ENCODE measurements around the gene SEC24C.
A peak's percentile ranks its signal among the peaks of the same experiment; 100 is the strongest.

The SEC24C gene

DNA sequence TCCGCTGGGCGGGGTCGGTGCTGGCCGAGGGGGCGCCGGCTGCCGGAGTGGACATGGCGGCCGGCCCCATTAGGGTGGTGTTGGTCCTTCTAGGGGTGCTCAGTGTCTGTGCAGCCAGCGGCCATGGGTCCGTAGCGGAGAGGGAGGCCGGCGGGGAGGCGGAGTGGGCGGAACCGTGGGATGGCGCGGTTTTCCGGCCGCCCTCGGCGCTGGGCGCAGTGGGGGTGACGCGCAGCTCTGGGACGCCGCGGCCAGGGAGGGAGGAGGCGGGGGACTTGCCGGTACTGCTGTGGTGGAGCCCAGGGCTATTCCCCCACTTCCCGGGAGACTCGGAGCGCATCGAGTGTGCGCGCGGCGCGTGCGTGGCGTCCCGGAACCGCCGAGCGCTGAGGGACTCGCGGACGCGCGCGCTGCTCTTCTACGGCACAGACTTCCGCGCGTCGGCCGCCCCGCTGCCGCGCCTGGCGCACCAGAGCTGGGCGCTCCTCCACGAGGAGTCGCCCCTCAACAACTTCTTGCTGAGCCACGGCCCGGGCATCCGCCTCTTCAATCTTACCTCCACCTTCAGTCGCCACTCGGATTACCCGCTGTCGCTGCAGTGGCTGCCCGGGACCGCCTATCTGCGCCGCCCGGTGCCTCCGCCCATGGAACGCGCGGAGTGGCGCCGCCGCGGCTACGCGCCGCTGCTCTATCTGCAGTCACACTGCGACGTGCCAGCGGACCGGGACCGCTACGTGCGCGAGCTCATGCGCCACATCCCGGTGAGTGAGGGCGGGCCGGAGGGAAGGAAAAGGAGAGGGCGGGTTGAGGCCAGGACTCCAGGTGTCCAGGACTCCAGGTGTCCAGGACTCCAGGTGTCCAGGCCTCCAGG is 28.3 kb downstream of the SEC24C start:
- H2AFZ ChIP-seq (ENCODE audit: low read depth, low read length, severe bottlenecking), result peak overlapping the region; percentile 80
- H3K79me2 ChIP-seq (ENCODE audit: insufficient read depth, low read length), result peaks cover 41% of the 10 kb centered on the region
- peaks cover 16% of the 10 kb centered on the region for H3K36me3 ChIP-seq (ENCODE audit: low read length)
- TF ChIP-seq, protein P1, sequence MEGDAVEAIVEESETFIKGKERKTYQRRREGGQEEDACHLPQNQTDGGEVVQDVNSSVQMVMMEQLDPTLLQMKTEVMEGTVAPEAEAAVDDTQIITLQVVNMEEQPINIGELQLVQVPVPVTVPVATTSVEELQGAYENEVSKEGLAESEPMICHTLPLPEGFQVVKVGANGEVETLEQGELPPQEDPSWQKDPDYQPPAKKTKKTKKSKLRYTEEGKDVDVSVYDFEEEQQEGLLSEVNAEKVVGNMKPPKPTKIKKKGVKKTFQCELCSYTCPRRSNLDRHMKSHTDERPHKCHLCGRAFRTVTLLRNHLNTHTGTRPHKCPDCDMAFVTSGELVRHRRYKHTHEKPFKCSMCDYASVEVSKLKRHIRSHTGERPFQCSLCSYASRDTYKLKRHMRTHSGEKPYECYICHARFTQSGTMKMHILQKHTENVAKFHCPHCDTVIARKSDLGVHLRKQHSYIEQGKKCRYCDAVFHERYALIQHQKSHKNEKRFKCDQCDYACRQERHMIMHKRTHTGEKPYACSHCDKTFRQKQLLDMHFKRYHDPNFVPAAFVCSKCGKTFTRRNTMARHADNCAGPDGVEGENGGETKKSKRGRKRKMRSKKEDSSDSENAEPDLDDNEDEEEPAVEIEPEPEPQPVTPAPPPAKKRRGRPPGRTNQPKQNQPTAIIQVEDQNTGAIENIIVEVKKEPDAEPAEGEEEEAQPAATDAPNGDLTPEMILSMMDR (IDR thresholded peaks at IDR 0.05; ENCODE audit: insufficient read depth, low read length, poor library complexity, severe bottlenecking), result no peak
- no peak for TF ChIP-seq EZH2phosphoT487 (conservative IDR thresholded peaks at IDR 0.05; ENCODE audit: low read length)
- H3K27me3 ChIP-seq (ENCODE audit: low read length), result no peaks in the 10 kb centered on the region
- H3K4me2 ChIP-seq (ENCODE audit: low read depth, low read length, poor library complexity, severe bottlenecking), result peak overlapping the region; percentile 84
- 0 out of 2 replicates have a peak, but pooled peaks cover 9% of the 10 kb centered on the region for H4K20me1 ChIP-seq (ENCODE audit: low read depth, low read length)
- peak overlapping the region; percentile 83 for H3K27ac ChIP-seq (ENCODE audit: low read depth, low read length)
- H3F3A ChIP-seq (ENCODE audit: insufficient read depth), result peaks cover 33% of the 10 kb centered on the region
- no peaks in the 10 kb centered on the region for H3K9me3 ChIP-seq (ENCODE audit: insufficient read depth, low read length)
- peak overlapping the region; percentile 81 for H3K9ac ChIP-seq (ENCODE audit: low read length)
- no peaks in the 10 kb centered on the region for H3K9me2 ChIP-seq (replicated peaks; ENCODE audit: insufficient read depth, low read length)
- H3K4me3 ChIP-seq (ENCODE audit: insufficient read depth, low read length, poor library complexity, severe bottlenecking), result peak overlapping the region; percentile 67

DNA sequence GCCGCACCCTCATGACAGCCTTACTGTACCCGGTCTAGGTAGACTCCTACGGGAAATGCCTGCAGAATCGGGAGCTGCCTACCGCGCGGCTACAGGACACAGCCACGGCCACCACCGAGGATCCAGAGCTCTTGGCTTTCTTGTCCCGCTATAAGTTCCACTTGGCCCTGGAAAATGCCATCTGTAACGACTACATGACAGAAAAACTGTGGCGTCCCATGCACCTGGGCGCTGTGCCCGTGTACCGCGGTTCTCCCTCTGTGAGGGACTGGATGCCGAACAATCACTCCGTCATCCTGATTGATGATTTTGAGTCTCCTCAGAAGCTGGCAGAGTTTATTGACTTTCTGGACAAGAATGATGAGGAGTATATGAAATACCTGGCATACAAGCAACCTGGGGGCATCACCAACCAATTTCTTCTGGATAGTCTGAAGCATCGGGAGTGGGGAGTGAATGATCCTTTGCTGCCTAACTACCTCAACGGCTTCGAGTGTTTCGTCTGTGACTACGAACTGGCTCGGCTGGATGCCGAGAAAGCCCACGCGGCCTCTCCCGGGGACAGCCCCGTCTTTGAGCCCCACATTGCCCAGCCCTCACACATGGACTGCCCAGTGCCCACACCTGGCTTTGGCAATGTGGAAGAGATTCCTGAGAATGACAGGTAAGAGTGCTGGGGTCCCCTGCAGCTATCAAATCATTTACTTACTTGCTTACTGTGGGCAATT is 29.1 kb downstream of the SEC24C start:
- H3K79me2 ChIP-seq (ENCODE audit: insufficient read depth, low read length), result peaks cover 41% of the 10 kb centered on the region
- TF ChIP-seq EZH2phosphoT487 (conservative IDR thresholded peaks at IDR 0.05; ENCODE audit: low read length), result no peak
- TF ChIP-seq, protein P1 (IDR thresholded peaks at IDR 0.05; ENCODE audit: insufficient read depth, low read length, poor library complexity, severe bottlenecking), result no peak
- peak overlapping the region; percentile 83 for H3K27ac ChIP-seq (ENCODE audit: low read depth, low read length)
- H3F3A ChIP-seq (ENCODE audit: insufficient read depth), result peaks cover 33% of the 10 kb centered on the region
- H3K9me2 ChIP-seq (replicated peaks; ENCODE audit: insufficient read depth, low read length), result no peaks in the 10 kb centered on the region
- H4K20me1 ChIP-seq (ENCODE audit: low read depth, low read length), result 0 out of 2 replicates have a peak, but pooled peaks cover 9% of the 10 kb centered on the region
- H3K27me3 ChIP-seq (ENCODE audit: low read length), result no peaks in the 10 kb centered on the region
- peaks cover 16% of the 10 kb centered on the region for H3K36me3 ChIP-seq (ENCODE audit: low read length)
- H3K4me3 ChIP-seq (ENCODE audit: insufficient read depth, low read length, poor library complexity, severe bottlenecking), result peak overlapping the region; percentile 67
- H2AFZ ChIP-seq (ENCODE audit: low read depth, low read length, severe bottlenecking), result peak overlapping the region; percentile 80
- no peaks in the 10 kb centered on the region for H3K9me3 ChIP-seq (ENCODE audit: insufficient read depth, low read length)
- peak overlapping the region; percentile 81 for H3K9ac ChIP-seq (ENCODE audit: low read length)
- peak overlapping the region; percentile 84 for H3K4me2 ChIP-seq (ENCODE audit: low read depth, low read length, poor library complexity, severe bottlenecking)

DNA sequence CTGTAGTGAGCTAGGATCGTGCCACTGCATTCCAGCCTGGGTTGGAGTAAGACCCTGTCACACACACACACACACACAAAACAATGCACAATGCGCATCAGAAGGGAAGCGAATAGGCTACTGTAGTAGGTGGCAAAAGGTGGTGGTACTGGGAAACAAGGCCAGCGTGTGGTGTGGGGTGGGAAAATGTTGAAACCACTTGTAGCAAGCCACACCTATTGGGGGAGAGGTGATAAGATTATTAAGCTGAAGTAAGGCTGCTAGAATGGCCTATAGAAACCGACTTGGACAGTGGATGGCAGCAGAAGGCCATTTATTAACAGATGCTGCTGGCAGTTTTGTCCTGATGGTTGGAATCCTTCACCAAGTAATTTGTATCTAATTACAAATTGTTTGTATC is 30.5 kb downstream of the SEC24C start:
- Histone ChIP-seq H3K4me3 (ENCODE audit: insufficient read depth, low read length, poor library complexity, severe bottlenecking) (peak overlapping the region; percentile 67), H3K9me2 (replicated peaks; ENCODE audit: insufficient read depth, low read length) (no peaks in the 10 kb centered on the region), H3K27ac (ENCODE audit: low read depth, low read length) (peak overlapping the region; percentile 83), H4K20me1 (ENCODE audit: low read depth, low read length) (0 out of 2 replicates have a peak, but pooled peaks cover 9% of the 10 kb centered on the region), H3K27me3 (ENCODE audit: low read length) (no peaks in the 10 kb centered on the region), H3K79me2 (ENCODE audit: insufficient read depth, low read length) (peaks cover 41% of the 10 kb centered on the region), H3K36me3 (ENCODE audit: low read length) (peaks cover 16% of the 10 kb centered on the region), H3K9ac (ENCODE audit: low read length) (peak overlapping the region; percentile 81), H2AFZ (ENCODE audit: low read depth, low read length, severe bottlenecking) (no peak overlapping the region), H3K4me2 (ENCODE audit: low read depth, low read length, poor library complexity, severe bottlenecking) (peak overlapping the region; percentile 84), H3F3A (ENCODE audit: insufficient read depth) (peaks cover 32% of the 10 kb centered on the region), H3K9me3 (ENCODE audit: insufficient read depth, low read length) (no peaks in the 10 kb centered on the region)
- TF ChIP-seq, protein P1 (IDR thresholded peaks at IDR 0.05; ENCODE audit: insufficient read depth, low read length, poor library complexity, severe bottlenecking), result no peak
- no peak for TF ChIP-seq EZH2phosphoT487 (conservative IDR thresholded peaks at IDR 0.05; ENCODE audit: low read length)

Data from SU-DHL-6 (cell line).